BE2C (cell line): Measurements from ENCODE around the gene NDFIP1.

ENCODE experiments used
- DNase-seq: peaks from one replicate; pipeline ENCODE4 v3.0.0-alpha.2; 2020
- H3K27me3 ChIP-seq: fragments of 250-450 bp; sonication (Bioruptor Pico); 2 replicates; pipeline ENCODE4 v1.5.1; 2020; ENCODE audit warnings: mild to moderate bottlenecking
- H3K36me3 ChIP-seq: fragments of 250-450 bp; sonication (Bioruptor Pico); 2 replicates; pipeline ENCODE4 v1.5.1; 2020; ENCODE audit warnings: mild to moderate bottlenecking
- H3K4me1 ChIP-seq: fragments of 250-450 bp; sonication (Bioruptor Pico); 2 replicates; pipeline ENCODE4 v1.5.1; 2020
- H3K4me3 ChIP-seq: 2 replicates; pipeline ENCODE4 v1.5.1; 2011; ENCODE audit warnings: low read depth, low read length
- H3K9me3 ChIP-seq: fragments of 250-450 bp; sonication (Bioruptor Pico); 2 replicates; pipeline ENCODE4 v1.5.1; 2020
- TF ChIP-seq, protein P1 (sequence below): IDR thresholded peaks from 2 replicates; pipeline ENCODE4 v1.5.1; 2012; ENCODE audit warnings: mild to moderate bottlenecking, low read depth, low read length

NDFIP1 gene

DNA sequence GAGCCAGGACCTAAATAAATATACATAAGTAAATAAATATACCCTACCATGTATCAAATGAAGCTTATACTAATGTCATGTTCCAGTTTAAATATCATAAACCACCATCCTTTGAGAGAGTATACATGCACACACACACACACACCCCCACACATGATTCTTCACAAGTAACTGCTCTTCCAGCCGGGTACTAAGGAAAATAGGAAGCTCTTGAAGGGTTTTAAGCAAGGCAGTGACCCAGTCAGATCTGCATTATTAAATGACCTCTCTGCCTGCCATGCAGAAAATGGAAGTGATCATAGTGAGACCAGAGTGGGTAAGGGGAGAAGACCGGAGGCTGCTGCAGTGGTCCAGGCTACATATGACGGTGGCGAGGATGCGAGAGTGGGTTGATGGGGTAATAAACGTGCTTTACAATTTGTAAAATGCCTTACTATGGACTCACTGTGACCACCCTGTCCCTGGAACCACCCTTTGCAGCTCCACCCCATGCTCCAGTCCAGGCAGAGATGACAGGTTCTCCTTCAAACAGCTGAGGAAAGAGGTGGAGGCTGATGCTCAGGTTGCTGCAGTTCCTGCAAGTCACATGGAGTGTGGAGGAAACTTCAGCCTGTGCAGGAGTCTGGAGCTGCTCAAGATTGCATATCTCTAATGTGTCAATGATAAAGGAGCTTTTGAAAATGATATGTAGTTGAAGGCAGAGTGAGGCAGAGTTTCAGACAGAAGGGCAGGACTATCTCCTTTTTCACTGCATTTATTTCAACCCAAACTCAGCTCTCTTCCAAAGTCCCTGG is 38.8 kb upstream of the NDFIP1 start:
- H3K27me3 ChIP-seq, result no peaks in the 10 kb centered on the region
- DNase-seq, result peak; percentile 36
- TF ChIP-seq, protein P1, sequence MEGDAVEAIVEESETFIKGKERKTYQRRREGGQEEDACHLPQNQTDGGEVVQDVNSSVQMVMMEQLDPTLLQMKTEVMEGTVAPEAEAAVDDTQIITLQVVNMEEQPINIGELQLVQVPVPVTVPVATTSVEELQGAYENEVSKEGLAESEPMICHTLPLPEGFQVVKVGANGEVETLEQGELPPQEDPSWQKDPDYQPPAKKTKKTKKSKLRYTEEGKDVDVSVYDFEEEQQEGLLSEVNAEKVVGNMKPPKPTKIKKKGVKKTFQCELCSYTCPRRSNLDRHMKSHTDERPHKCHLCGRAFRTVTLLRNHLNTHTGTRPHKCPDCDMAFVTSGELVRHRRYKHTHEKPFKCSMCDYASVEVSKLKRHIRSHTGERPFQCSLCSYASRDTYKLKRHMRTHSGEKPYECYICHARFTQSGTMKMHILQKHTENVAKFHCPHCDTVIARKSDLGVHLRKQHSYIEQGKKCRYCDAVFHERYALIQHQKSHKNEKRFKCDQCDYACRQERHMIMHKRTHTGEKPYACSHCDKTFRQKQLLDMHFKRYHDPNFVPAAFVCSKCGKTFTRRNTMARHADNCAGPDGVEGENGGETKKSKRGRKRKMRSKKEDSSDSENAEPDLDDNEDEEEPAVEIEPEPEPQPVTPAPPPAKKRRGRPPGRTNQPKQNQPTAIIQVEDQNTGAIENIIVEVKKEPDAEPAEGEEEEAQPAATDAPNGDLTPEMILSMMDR, result no peak
- H3K4me1 ChIP-seq, result peaks cover 17% of the 10 kb centered on the region
- no peak overlapping the region for H3K4me3 ChIP-seq
- no peaks in the 10 kb centered on the region for H3K9me3 ChIP-seq
- no peaks in the 10 kb centered on the region for H3K36me3 ChIP-seq

DNA sequence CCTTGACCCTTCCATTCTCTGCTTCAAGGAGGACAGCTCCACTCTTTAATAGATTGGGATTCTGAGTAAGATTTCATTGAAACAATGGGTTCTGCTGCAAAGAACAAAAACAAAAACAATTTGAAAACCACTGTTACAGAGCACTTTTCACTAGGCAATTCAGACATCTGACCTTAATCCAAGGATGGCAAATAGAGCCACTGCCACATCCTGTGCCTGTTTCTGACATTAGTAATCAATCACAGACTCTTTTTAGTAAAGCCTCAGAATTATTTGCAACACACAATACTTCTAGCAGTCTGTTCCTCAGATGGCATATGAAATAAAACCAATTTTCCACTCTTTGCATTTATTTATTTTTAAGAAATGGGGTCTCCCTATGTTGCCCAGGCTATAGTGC is 37.8 kb upstream of the NDFIP1 start:
- H3K4me3 ChIP-seq, result no peak overlapping the region
- no peaks in the 10 kb centered on the region for H3K9me3 ChIP-seq
- H3K27me3 ChIP-seq, result no peaks in the 10 kb centered on the region
- H3K36me3 ChIP-seq, result no peaks in the 10 kb centered on the region
- TF ChIP-seq, protein P1, result no peak
- peaks cover 8% of the 10 kb centered on the region for H3K4me1 ChIP-seq
- no peak for DNase-seq

DNA sequence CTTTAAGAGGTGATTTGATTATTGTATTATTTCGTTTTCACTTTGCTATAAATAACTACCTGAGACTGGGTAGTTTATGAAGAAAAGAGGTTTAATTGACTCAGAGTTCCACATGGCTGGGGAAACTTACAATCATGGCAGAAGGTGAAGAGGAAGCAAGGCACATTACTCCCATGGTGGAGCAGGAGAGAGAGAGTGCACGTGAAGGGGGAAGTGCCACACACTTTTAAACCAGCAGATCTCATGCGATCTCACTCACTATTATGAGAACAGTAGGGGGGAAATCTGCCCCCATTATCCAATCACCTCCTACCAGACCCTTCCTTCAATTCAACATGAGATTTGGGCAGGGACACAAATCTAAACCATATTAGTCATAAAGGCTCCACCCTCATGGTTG is 36.1 kb upstream of the NDFIP1 start:
- TF ChIP-seq, protein P1, result no peak
- Histone ChIP-seq H3K4me1 (peaks cover 8% of the 10 kb centered on the region), H3K27me3 (no peaks in the 10 kb centered on the region), H3K36me3 (no peaks in the 10 kb centered on the region), H3K4me3 (no peak overlapping the region), H3K9me3 (no peaks in the 10 kb centered on the region)
- no peak for DNase-seq

DNA sequence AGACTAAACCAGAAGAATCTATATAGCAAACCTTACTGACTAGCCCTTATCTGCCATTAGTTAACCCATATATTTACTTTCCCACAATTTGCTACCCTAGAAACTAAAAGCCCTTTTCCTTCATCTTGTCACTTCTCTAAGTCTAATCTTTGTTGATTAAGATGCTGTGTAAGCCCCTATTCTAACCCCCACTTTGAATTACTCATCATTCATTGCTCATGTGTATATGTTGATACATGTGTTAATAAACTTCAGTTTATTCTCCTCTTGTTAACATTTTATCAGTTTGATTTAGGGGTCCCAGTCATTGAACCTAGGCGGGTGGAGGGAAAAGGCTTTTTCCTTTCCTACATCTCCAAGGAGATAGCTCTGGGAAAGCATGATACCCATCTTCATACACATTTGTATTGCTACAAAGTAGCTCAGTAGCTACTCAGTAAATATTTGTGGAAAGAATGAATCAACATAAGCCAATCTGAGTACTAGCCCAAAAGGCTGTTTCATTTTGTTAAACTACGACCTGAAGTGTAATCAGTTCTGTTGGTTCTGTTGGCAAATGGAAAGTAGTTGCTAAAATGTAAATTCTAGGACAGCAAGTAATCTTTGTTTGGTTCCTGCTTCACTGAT is 35.1 kb upstream of the NDFIP1 start:
- no peak overlapping the region for H3K4me3 ChIP-seq
- H3K4me1 ChIP-seq, result peaks cover 15% of the 10 kb centered on the region
- no peaks in the 10 kb centered on the region for H3K9me3 ChIP-seq
- H3K27me3 ChIP-seq, result no peaks in the 10 kb centered on the region
- no peak for DNase-seq
- no peaks in the 10 kb centered on the region for H3K36me3 ChIP-seq
- TF ChIP-seq, protein P1, result no peak

DNA sequence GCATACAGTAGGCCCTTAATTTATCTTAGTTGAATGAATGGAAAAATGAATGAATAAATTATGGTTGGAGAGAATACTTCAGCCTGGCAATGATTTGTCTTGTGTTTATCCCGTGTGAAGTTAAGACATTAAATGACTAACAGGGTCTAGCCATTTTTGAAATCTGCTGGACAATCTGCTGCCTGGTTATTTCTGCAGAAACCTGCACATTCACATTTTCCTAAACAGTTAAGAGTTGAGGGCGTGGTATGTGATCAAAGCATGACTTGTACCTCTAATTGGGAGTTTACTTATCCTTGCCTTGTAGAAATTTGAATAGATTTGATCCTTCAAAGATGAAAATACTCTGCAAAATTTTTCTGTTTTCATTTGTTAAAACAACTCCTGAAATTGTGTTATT is 34.6 kb upstream of the NDFIP1 start:
- DNase-seq, result no peak
- TF ChIP-seq, protein P1, result no peak
- Histone ChIP-seq H3K4me1 (peaks cover 20% of the 10 kb centered on the region), H3K4me3 (no peak overlapping the region), H3K9me3 (no peaks in the 10 kb centered on the region), H3K27me3 (no peaks in the 10 kb centered on the region), H3K36me3 (no peaks in the 10 kb centered on the region)

DNA sequence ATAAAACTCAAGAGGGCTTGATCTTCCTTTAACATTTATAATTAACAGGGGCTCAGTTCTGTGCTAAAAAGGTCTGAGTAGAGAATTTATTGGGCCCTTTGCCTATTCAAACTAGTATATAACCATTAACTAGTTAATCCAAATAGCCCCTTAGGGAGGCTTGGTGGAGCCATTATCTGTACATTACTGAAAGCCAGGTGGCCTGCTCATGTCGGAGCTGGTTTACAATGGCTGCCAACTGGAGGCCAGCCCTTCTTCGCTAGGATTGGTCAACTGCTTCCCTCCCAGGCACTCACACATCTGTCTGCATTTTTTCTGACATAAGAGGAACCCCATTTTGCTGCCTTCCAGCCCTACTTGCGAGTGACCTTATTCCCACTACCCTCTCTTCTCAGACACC is 30.4 kb upstream of the NDFIP1 start:
- Histone ChIP-seq H3K4me3 (no peak overlapping the region), H3K36me3 (no peaks in the 10 kb centered on the region), H3K4me1 (peaks cover 25% of the 10 kb centered on the region), H3K27me3 (no peaks in the 10 kb centered on the region), H3K9me3 (no peaks in the 10 kb centered on the region)
- peak; percentile 79 for DNase-seq
- TF ChIP-seq, protein P1, result no peak
